RWPE1 (cell line): ENCODE data around the gene PTPRD.

ENCODE experiments used
- CTCF ChIA-PET: fragments of 350-600 bp; sonication (Branson Sonifier 250); formaldehyde crosslinking; extraction: SDS; loops from one replicate; lab custom pipeline; 2021; lab: Yijun Ruan, JAX
- POLR2A ChIA-PET: fragments of 400-600 bp; formaldehyde crosslinking; extraction: SDS; loops from one replicate; lab custom pipeline; 2020; ENCODE audit warnings: antibody characterized with exemption; ENCODE audit not compliant: low non-redundant PET; lab: Yijun Ruan, JAX
- DNase-seq: peaks from one replicate; pipeline ENCODE4 v3.0.0; 2012; ENCODE audit warnings: low spot score
- H3K27ac ChIP-seq: fragments of 450-650 bp; 2 replicates; pipeline ENCODE4 v1.5.1; 2017
- CTCF ChIP-seq: fragments of 450-650 bp; conservative IDR thresholded peaks from 2 replicates; pipeline ENCODE4 v1.5.1; 2017; ENCODE audit warnings: low read depth, mild to moderate bottlenecking

PTPRD gene

GRCh38 chr9:10127867-10128266, 484.9 kb downstream of the PTPRD start:
- no peak for DNase-seq
- POLR2A ChIA-PET = no interaction called here
- no peak for TF ChIP-seq CTCF
- H3K27ac ChIP-seq = no peak overlapping the region
- CTCF ChIA-PET = no interaction called here

GRCh38 chr9:10112798-10113197, 500.0 kb downstream of the PTPRD start:
- no peak for TF ChIP-seq CTCF
- no peak for DNase-seq
- POLR2A ChIA-PET = no interaction called here
- CTCF ChIA-PET = no interaction called here
- no peak overlapping the region for H3K27ac ChIP-seq

- POLR2A ChIA-PET = no interaction called here
- no peak for TF ChIP-seq CTCF
- DNase-seq = no peak
- CTCF ChIA-PET = no interaction called here
- H3K27ac ChIP-seq = no peak overlapping the region
Observed at GRCh38 chr9:10112070-10112469, 500.7 kb downstream of the PTPRD start.

- no peak for DNase-seq
- no peak for TF ChIP-seq CTCF
- no peak overlapping the region for H3K27ac ChIP-seq
- POLR2A ChIA-PET = no interaction called here
- CTCF ChIA-PET = interaction anchor here (0.7 kb wide), 1 partner anchor 242 kb away, joined by 3 read pairs; no protein-coding TSS in a partner anchor
Observed at GRCh38 chr9:10108815-10109214, 504.0 kb downstream of the PTPRD start.

GRCh38 chr9:10104774-10105173, 508.0 kb downstream of the PTPRD start:
- POLR2A ChIA-PET = no interaction called here
- CTCF ChIA-PET = no interaction called here
- TF ChIP-seq CTCF = no peak
- H3K27ac ChIP-seq = no peak overlapping the region
- DNase-seq = no peak

GRCh38 chr9:10095208-10095607, 517.6 kb downstream of the PTPRD start:
- DNase-seq = no peak
- CTCF ChIA-PET = no interaction called here
- H3K27ac ChIP-seq = no peak overlapping the region
- POLR2A ChIA-PET = no interaction called here
- TF ChIP-seq CTCF = no peak

- POLR2A ChIA-PET = no interaction called here
- TF ChIP-seq CTCF = no peak
- H3K27ac ChIP-seq = no peak overlapping the region
- CTCF ChIA-PET = no interaction called here
- DNase-seq = no peak
Observed at GRCh38 chr9:10094563-10094962, 518.2 kb downstream of the PTPRD start.
